ENCODE data around the gene VSIG10. TPM values are rescaled to one million over a fixed set of nuclear protein-coding genes. Genes with fewer than 3 reads are reported as not detected.
"Not testable (repeated sequence)": the region's sequence is repeated elsewhere in the genome, so short reads cannot be mapped to it uniquely, and the experiment has no call there.

VSIG10 gene
- total RNA-seq, 1 experiment from 2014 or later: 32.6 TPM

GRCh38 chr12:118025168-118025567 is 78.6 kb downstream of the VSIG10 start:
- no peak for TF ChIP-seq CTCF (IDR thresholded peaks at IDR 0.05; ENCODE audit: insufficient read depth in 1 of 2, low read depth in 1 of 2, low read length in 1 of 2, severe bottlenecking in 1 of 2, unreplicated experiment in 1 of 2)
- Mint-ChIP-seq H3K4me1 (ENCODE audit: low read depth, unreplicated experiment) (no peaks in the 10 kb centered on the region), H3K9me3 (ENCODE audit: unreplicated experiment) (no peaks in the 10 kb centered on the region), H3K27me3 (ENCODE audit: insufficient read depth, unreplicated experiment) (no peaks in the 10 kb centered on the region), H3K4me3 (ENCODE audit: unreplicated experiment) (no peak overlapping the region), H3K27ac (ENCODE audit: unreplicated experiment) (no peak overlapping the region), H3K36me3 (ENCODE audit: insufficient read depth, unreplicated experiment) (peaks cover 85% of the 10 kb centered on the region)
- no peak for DNase-seq
- no peaks in the 10 kb centered on the region for H3K9me3 ChIP-seq
- no peaks in the 10 kb centered on the region for H3K4me1 ChIP-seq
- peaks cover 2% of the 10 kb centered on the region; the same call in 1 of the 2 replicates for H3K36me3 ChIP-seq (ENCODE audit: control insufficient read depth, insufficient read depth, low read length)
- POLR2A ChIA-PET: no interaction called here
- no peak overlapping the region for H3K4me3 ChIP-seq (ENCODE audit: low read depth, low read length)
- CTCF ChIA-PET: no interaction called here
- H3K27me3 ChIP-seq (replicated peaks; ENCODE audit: control insufficient read depth, insufficient read depth, low read length): no peaks in the 10 kb centered on the region
- no TSS peak for BruUV-seq (replicated peaks)
- intact Hi-C loops (cut with micrococcal nuclease; ENCODE audit: unreplicated experiment): no loop called here

GRCh38 chr12:118023301-118023860 is 80.4 kb downstream of the VSIG10 start:
- no peaks in the 10 kb centered on the region for H3K27me3 Mint-ChIP-seq (ENCODE audit: insufficient read depth, unreplicated experiment)
- no peak overlapping the region for H3K4me3 ChIP-seq (ENCODE audit: low read depth, low read length)
- no peaks in the 10 kb centered on the region for H3K27me3 ChIP-seq (replicated peaks; ENCODE audit: control insufficient read depth, insufficient read depth, low read length)
- no peaks in the 10 kb centered on the region for H3K9me3 ChIP-seq
- TF ChIP-seq CTCF (IDR thresholded peaks at IDR 0.05; ENCODE audit: insufficient read depth in 1 of 2, low read depth in 1 of 2, low read length in 1 of 2, severe bottlenecking in 1 of 2, unreplicated experiment in 1 of 2): no peak
- no peak overlapping the region for H3K27ac Mint-ChIP-seq (ENCODE audit: unreplicated experiment)
- peaks cover 91% of the 10 kb centered on the region for H3K36me3 Mint-ChIP-seq (ENCODE audit: insufficient read depth, unreplicated experiment)
- H3K4me3 Mint-ChIP-seq (ENCODE audit: unreplicated experiment): no peak overlapping the region
- no TSS peak for BruUV-seq (replicated peaks)
- intact Hi-C loops (cut with micrococcal nuclease; ENCODE audit: unreplicated experiment): no loop called here
- no peaks in the 10 kb centered on the region for H3K4me1 Mint-ChIP-seq (ENCODE audit: low read depth, unreplicated experiment)
- DNase-seq: no peak
- peaks cover 2% of the 10 kb centered on the region; the same call in 1 of the 2 replicates for H3K36me3 ChIP-seq (ENCODE audit: control insufficient read depth, insufficient read depth, low read length)
- no peaks in the 10 kb centered on the region for H3K9me3 Mint-ChIP-seq (ENCODE audit: unreplicated experiment)
- CTCF ChIA-PET: no interaction called here
- no peaks in the 10 kb centered on the region for H3K4me1 ChIP-seq
- POLR2A ChIA-PET: interaction anchor here (0.6 kb wide), 1 partner anchor 781 kb away, joined by 4 read pairs; no protein-coding TSS in a partner anchor

DNA sequence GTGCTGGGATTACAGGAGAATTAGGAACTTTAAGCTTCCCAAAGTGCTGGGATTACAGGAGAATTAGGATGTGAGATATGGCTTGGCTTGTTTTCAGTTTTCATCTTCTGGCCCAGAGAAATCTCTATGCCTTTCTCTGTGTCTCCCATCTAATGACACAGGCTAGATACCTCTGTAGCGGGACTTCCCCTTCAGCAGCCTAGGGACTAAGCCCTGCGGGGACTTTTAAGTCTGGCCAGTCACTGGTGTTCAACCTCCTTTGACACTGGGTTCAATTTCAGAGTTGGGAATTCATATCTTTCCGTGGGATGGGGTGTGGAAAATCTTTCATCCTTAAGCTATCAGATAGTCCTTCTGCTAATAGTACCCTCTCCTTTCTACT is 81.1 kb downstream of the VSIG10 start:
- ChIA-PET POLR2A (interaction anchor here (0.6 kb wide), 1 partner anchor 782 kb away, joined by 4 read pairs; no protein-coding TSS in a partner anchor), CTCF (no interaction called here)
- Histone ChIP-seq H3K4me3 (ENCODE audit: low read depth, low read length) (no peak overlapping the region), H3K4me1 (0 out of 2 replicates have a peak, but pooled peaks cover 4% of the 10 kb centered on the region), H3K9me3 (no peaks in the 10 kb centered on the region), H3K27me3 (replicated peaks; ENCODE audit: control insufficient read depth, insufficient read depth, low read length) (no peaks in the 10 kb centered on the region), H3K36me3 (ENCODE audit: control insufficient read depth, insufficient read depth, low read length) (peaks cover 2% of the 10 kb centered on the region; the same call in 1 of the 2 replicates)
- no peak for DNase-seq
- Mint-ChIP-seq H3K27ac (ENCODE audit: unreplicated experiment) (no peak overlapping the region), H3K4me1 (ENCODE audit: low read depth, unreplicated experiment) (peaks cover 4% of the 10 kb centered on the region), H3K9me3 (ENCODE audit: unreplicated experiment) (no peaks in the 10 kb centered on the region), H3K27me3 (ENCODE audit: insufficient read depth, unreplicated experiment) (no peaks in the 10 kb centered on the region), H3K36me3 (ENCODE audit: insufficient read depth, unreplicated experiment) (peaks cover 90% of the 10 kb centered on the region), H3K4me3 (ENCODE audit: unreplicated experiment) (no peak overlapping the region)
- TF ChIP-seq CTCF (IDR thresholded peaks at IDR 0.05; ENCODE audit: insufficient read depth in 1 of 2, low read depth in 1 of 2, low read length in 1 of 2, severe bottlenecking in 1 of 2, unreplicated experiment in 1 of 2): no peak
- BruUV-seq (replicated peaks): no TSS peak
- intact Hi-C loops (cut with micrococcal nuclease; ENCODE audit: unreplicated experiment): no loop called here

DNA sequence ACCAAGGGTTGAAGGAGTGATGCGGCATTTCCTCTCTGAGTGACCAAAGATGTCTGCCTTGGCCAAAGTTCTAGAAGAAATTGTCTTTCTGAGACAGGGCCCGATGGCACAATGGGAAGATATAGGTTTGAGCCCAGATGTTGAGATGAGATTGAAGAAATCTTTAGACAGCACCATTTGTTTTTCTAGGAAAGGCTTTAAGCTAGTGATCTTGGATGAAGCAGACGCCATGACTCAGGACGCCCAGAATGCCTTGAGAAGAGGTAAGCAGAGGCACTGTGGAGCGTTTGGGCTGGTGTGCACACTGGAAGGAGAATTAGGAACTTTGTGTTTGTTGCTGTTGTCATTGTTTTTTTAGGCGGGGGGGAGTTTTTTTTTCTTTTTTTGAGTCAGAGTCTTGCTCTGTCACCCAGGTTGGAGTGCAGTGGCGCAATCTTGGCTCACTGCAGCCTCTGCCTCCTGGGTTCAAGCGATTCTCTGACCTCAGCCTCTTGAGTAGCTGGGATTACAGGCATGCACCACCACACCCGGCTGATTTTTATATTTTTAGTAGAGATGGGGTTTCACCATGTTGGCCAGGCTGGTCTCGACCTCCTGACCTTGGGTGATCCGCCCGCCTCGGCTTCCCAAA is 81.6 kb downstream of the VSIG10 start:
- H3K27ac Mint-ChIP-seq (ENCODE audit: unreplicated experiment); intact Hi-C loops (cut with micrococcal nuclease; ENCODE audit: unreplicated experiment); H3K4me1 Mint-ChIP-seq (ENCODE audit: low read depth, unreplicated experiment); H3K27me3 Mint-ChIP-seq (ENCODE audit: insufficient read depth, unreplicated experiment); H3K9me3 ChIP-seq; H3K4me3 ChIP-seq (ENCODE audit: low read depth, low read length); CTCF ChIA-PET; H3K9me3 Mint-ChIP-seq (ENCODE audit: unreplicated experiment); H3K27me3 ChIP-seq (replicated peaks; ENCODE audit: control insufficient read depth, insufficient read depth, low read length); POLR2A ChIA-PET; BruUV-seq (replicated peaks); H3K36me3 ChIP-seq (ENCODE audit: control insufficient read depth, insufficient read depth, low read length); H3K4me1 ChIP-seq; H3K4me3 Mint-ChIP-seq (ENCODE audit: unreplicated experiment); DNase-seq: not testable (repeated sequence)
- H3K36me3 Mint-ChIP-seq (ENCODE audit: insufficient read depth, unreplicated experiment): peaks cover 90% of the 10 kb centered on the region

Data from Caco-2 (cell line).